NCI-H1417 treated with DMSO at 0.1 percent for 48 hours (cell line): ENCODE measurements around the gene ATP9B.
"Not testable (repeated sequence)": the region's sequence is repeated elsewhere in the genome, so short reads cannot be mapped to it uniquely, and the experiment has no call there.

ENCODE experiments used
- DNase-seq: peaks from one replicate; lab custom pipeline; 2025; lab: John Stamatoyannopoulos, UW

ATP9B gene

DNA sequence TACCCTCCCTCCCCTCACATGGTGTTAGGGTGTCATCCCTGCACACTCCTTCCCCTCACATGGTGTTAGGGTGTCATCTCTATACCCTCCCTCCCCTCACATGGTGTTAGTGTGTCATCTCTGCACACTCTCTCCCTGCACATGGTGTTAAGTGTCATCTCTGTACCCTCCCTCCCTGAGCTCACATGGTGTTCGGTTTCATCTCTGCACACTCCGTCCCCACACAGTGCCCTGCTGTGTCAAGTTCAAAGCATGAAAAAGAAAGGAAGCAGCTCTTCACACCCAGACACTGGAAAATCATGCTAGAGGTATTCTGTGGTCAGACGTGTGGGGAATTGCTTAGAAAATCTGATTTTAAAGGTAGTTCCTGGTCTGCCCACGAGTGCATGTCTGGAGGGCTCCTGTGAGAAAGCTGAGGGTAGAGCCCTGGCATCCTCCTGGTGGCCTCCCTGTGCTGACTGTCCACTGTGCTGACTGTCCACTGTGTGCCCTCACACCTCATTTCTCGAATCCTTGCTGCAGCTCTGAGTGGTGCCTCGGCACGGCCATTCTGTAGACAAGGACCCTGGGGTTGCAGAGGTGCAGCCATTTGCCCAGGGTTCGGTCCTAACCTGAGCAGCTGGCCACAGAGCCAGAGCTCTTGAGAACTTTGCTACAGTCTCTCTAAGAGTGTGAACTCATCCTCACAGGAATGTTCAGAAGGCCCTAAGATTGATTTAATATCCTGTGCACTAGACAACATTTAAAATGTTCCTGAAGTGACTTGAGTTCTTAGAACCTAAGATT lies 257.4 kb downstream of the ATP9B start:
- no peak for DNase-seq

GRCh38 chr18:79327199-79327721 lies 258.1 kb downstream of the ATP9B start:
- DNase-seq: no peak

GRCh38 chr18:79327915-79328314 lies 258.7 kb downstream of the ATP9B start:
- DNase-seq: not testable (repeated sequence)

DNA sequence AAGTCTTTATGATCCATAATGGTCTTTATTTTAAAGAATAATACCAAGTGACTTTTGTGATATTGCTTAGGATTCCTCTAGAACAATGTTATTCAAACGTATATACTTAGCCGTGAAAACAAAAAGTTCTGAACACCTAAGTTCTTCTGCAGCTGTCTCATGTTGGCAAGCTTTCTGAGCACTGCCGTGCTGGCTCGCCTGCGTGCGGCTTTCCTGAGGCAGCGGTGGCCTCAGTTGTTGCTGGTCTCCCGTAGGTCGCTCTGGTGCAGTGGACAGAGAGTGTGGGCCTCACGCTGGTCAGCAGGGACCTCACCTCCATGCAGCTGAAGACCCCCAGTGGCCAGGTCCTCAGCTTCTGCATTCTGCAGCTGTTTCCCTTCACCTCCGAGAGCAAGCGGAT lies 259.7 kb downstream of the ATP9B start:
- no peak for DNase-seq

GRCh38 chr18:79329786-79330185 lies 260.6 kb downstream of the ATP9B start:
- no peak for DNase-seq

GRCh38 chr18:79332646-79333045 lies 263.5 kb downstream of the ATP9B start:
- DNase-seq: peak; percentile 75

- DNase-seq: no peak
These were observed 263.9 kb downstream of the ATP9B start for GRCh38 chr18:79333046-79333445.

DNA sequence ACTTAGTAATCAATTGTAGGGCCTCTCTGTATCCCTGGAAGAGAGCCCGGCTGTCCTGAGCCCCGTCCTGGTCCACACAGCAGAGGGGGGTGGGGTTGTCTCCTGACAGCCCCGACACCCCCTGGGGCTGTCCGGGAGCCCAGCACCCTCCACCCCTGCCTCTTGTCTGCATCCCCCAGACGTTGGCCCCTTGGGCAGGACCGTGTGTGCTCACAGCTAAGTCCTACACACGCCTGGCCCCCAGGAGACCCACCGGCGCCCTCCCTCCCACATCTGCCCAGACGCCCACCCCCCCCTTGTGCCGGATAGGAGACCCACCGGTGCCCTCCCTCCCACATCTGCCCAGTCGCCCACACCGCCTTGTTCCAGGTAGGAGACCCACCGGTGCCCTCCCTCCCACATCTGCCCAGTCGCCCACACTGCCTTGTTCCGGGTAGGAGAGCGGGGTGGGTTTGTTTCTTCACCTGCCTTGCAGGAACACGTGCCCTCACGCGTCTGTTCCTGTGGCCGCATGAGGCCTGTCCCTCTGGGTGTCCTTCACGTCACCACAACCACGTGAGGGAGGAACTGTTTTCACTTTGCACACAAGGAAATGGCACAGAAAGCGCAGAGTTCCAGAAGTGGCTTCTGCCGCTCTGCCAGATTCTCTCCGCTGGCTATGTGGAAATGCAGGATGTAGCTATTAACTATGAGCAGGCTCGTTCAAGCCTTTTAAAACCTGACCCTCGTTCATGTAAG lies 265.5 kb downstream of the ATP9B start:
- no peak for DNase-seq

DNA sequence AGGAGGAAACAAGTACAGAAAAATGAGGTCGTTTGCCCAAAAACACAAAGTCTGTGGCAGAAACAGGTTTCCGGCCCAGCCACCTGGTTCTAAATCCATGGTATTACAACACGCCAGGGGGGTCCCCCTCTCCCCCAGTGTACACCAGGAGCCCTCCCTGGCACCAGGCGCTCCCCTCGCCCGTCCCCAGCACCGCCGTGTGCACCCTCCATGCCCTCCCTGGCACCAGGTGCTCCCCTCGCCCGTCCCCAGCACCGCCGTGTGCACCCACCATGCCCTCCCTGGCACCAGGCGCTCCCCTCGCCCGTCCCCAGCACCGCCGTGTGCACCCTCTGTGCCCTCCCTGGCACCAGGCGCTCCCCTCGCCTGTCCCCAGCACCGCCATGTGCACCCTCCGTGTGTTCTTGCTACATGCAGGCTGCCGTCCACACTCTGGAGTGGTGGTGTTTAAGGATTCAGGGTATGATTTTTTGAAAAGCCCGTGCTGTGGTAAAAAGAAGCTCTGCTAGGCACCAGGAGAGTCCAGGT lies 266.7 kb downstream of the ATP9B start:
- no peak for DNase-seq

GRCh38 chr18:79336556-79337142 lies 267.5 kb downstream of the ATP9B start:
- DNase-seq: no peak

- no peak for DNase-seq
These were observed 268.0 kb downstream of the ATP9B start for GRCh38 chr18:79337184-79337583.

DNA sequence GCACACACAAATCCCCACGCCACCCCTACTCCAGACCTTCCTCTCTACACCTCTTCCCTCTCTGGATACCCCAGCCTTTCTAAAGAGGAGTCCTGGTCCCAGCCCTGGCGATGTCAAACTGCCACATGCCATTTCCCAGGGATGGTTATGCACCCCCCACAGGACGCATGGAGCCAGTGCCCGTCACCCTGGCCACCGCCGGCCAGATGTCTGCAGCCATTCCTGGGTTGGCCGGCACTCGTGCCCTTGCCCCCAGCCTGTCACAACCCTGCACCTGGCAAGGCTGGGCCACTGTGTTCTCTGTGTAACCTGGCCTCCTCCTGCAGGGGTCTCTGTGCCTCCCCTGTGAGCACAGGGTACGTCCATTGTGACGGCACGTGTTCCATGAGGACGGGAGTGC lies 268.4 kb downstream of the ATP9B start:
- no peak for DNase-seq

- no peak for DNase-seq
These were observed 270.1 kb downstream of the ATP9B start for GRCh38 chr18:79339094-79339908.

GRCh38 chr18:79343567-79344207 lies 274.5 kb downstream of the ATP9B start:
- no peak for DNase-seq

DNA sequence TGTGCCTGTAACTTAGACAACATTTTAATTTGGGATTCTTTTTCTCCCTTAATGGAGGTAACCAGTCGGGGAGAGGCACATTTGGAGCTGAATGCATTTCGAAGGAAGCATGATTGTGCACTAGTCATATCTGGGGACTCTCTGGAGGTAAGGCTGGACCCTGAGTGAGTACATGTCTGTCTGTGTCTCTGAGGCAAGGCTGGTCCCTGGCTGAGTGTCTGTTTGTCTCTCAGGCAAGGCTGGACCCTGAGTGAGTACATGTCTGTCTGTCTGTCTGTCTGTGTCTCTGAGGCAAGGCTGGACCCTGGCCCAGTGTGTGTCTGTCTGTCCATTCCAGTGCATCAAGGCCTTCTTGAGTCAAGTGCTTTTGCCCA lies 275.0 kb downstream of the ATP9B start:
- no peak for DNase-seq

DNA sequence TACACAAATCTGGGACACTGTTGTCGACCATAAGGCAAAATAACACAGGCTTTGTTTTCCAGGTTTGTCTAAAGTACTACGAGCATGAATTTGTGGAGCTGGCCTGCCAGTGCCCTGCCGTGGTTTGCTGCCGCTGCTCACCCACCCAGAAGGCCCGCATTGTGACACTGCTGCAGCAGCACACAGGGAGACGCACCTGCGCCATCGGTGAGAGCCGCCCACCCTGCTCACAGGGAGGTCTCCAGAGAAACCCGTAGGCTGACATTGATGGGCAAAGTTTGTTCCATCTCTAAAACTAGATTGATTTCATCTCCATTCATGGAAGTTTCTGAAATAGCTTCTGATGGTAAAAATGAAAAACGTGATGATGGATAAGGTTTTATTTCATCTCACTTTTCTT lies 276.2 kb downstream of the ATP9B start:
- DNase-seq: no peak

DNA sequence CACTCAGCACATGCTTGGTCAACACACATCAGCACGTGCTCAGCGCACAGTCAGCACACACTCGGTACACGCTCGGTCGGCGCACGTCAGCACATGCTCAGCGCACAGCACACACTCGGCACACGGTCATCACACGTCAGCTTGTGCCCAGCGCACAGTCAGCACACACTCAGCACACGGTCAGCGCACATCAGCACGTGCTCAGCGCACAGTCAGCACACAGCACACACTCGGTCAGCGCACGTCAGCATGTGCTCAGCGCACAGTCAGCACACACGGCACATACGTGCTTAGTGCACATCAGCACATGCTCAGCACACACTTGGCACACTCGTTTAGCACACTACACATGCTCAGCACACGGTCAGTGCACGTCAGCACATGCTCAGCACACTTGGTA lies 276.8 kb downstream of the ATP9B start:
- no peak for DNase-seq

DNA sequence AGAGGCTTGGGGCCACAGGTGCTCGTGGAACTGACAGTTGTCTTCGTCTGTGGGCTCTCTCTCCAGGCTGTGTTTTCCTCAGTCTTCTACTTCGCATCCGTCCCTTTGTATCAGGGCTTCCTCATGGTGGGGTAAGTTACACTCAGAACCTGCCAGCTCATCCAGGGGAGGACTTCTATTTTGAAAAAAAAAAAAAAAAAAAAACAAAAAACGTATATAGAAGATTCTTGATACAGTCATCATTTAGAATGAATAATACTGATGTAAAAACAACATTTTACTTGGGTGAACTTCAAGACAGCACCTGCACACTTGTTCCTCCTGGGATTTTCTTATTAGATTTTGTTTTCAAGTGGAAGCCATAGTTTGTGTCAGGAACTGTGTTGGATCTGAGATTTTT lies 278.9 kb downstream of the ATP9B start:
- no peak for DNase-seq

GRCh38 chr18:79352432-79352831 lies 283.2 kb downstream of the ATP9B start:
- no peak for DNase-seq

DNA sequence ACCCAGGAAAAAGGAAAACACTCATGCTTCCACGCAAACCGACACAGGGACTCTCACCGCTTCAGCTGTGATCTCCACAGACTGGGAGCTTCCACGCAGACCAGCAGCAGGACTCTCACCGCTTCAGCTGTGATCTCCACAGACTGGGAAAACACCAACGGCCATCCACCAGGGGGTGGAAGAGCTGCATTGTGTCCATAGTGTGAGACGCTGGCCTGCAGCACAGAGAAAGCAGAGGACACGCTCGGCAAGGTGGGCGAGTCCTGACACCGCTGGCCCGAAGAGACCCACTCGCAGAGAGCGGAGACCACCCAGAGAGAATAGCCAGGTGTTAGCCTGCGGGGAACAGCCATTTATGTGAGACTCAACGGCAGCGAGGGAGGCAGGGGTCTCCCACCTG lies 284.1 kb downstream of the ATP9B start:
- no peak for DNase-seq

DNA sequence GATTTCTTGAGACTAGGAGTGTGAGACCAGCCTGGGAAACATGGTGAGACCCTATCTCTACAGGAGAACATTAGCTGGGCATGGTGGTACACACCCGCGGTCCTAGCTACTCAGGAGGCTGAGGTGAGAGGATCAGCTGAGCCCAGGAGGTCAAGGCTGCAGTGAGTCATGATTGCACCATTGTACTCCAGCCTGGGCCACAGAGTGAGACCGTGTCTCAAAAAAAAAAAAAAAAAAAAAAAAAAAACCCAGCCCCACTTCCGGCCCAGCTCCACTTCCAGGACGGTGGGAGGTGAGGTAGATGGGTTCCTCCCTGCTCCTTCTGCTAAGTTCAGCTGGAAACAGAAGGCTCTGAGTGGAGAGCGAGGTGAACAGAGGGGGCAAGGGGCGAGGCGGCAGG lies 285.2 kb downstream of the ATP9B start:
- DNase-seq: no peak
